K562 (cell line): ENCODE results near the gene VSX2. TPM values are rescaled to one million over a fixed set of nuclear protein-coding genes. Genes with fewer than 3 reads are reported as not detected.

Experiments used
- ATAC-seq: fragments of 200-7000 bp; cut with Tn5 transposase; 3 replicates; pipeline ENCODE4 v1.9.1; 2020; ENCODE audit warnings: moderate library complexity
- BruUV-seq: library from RNA; stranded (reverse); fragments of 400-500 nt; replicated peaks from 2 replicates; lab custom pipeline; 2021; lab: Mats Ljungman, UMichigan
- CTCF ChIA-PET: fragments of 300-600 bp; formaldehyde crosslinking; extraction: SDS; loops from one replicate; lab custom pipeline; 2021; ENCODE audit warnings: low intra/inter-chr PET ratio; lab: Yijun Ruan, JAX
- POLR2A ChIA-PET: fragments of 300-600, 350-650 bp; sonication (Branson Sonifier 250); formaldehyde crosslinking; extraction: SDS; loops from one replicate; lab custom pipeline; 2021; ENCODE audit warnings: antibody characterized with exemption, inconsistent platforms; lab: Yijun Ruan, JAX
- DNase-seq, 4 experiments: peaks; one replicate each; pipeline versions ENCODE4 v3.0.0 to v3.0.0-alpha.2; 2011 to 2018; ENCODE audit warnings: low spot score in 3 of 4, mixed read lengths in 3 of 4; ENCODE audit errors: extremely low read depth in 1 of 4
- FAIRE-seq: peaks from 2 replicates; lab custom pipeline; 2011; peaks lifted over from hg19 to GRCh38; lab: Jason Lieb, UNC
- H2AFZ ChIP-seq: 2 replicates; pipeline ENCODE4 v1.6.0; 2011; ENCODE audit warnings: low read depth, low read length, control low read depth, inconsistent platforms
- H3K27ac ChIP-seq: fragments of 200-600 bp; 3 replicates; pipeline ENCODE4 v1.8.0; 2011; ENCODE audit warnings: low read depth, mild to moderate bottlenecking, control low read depth, inconsistent platforms, low read length, moderate library complexity, mixed read lengths; ENCODE audit errors: extremely low read depth
- H3K27me3 ChIP-seq, 2 experiments: fragments of 300-600 bp in 1 of 2; 2 replicates in 1 of 2; 3 replicates in 1 of 2; pipeline versions ENCODE4 v1.6.0 to v1.8.0; 2011; ENCODE audit warnings: inconsistent platforms in 2 of 2, low read length in 2 of 2, mild to moderate bottlenecking in 1 of 2, mixed read lengths in 1 of 2, moderate library complexity in 1 of 2; ENCODE audit not compliant: control insufficient read depth in 2 of 2, insufficient read depth in 2 of 2
- H3K36me3 ChIP-seq: fragments of 300-600 bp; 3 replicates; pipeline ENCODE4 v1.8.0; 2011; ENCODE audit warnings: mild to moderate bottlenecking, low read length, inconsistent platforms; ENCODE audit not compliant: control insufficient read depth, insufficient read depth
- H3K4me1 ChIP-seq, 2 experiments: fragments of 200-600 bp in 1 of 2; replicated peaks in 1 of 2; 2 replicates in 1 of 2; 3 replicates in 1 of 2; pipeline versions ENCODE4 v1.5.1 to v1.8.0; 2011; ENCODE audit warnings: inconsistent platforms in 2 of 2, low read length in 2 of 2, mild to moderate bottlenecking in 1 of 2, mixed read lengths in 1 of 2, moderate library complexity in 1 of 2; ENCODE audit not compliant: control insufficient read depth in 2 of 2, insufficient read depth in 2 of 2
- H3K4me2 ChIP-seq: 2 replicates; pipeline ENCODE4 v1.6.1; 2011; ENCODE audit warnings: low read length, control low read depth, inconsistent platforms, mixed read lengths; ENCODE audit not compliant: insufficient read depth
- H3K4me3 ChIP-seq: fragments of 200-600 bp; sonication (generic), shearing (Covaris generic); 2 replicates; pipeline ENCODE4 v1.5.1; 2016; ENCODE audit warnings: control low read depth, inconsistent platforms
- H3K79me2 ChIP-seq: fragments of 200-600 bp; 3 replicates; pipeline ENCODE4 v1.8.0; 2011; ENCODE audit warnings: low read length, inconsistent platforms; ENCODE audit not compliant: control insufficient read depth, insufficient read depth
- H3K9ac ChIP-seq, 2 experiments: 2 replicates each; pipeline versions ENCODE4 v1.6.0 to v1.6.1; 2011; ENCODE audit warnings: low read depth in 2 of 2, low read length in 2 of 2, control low read depth in 1 of 2, inconsistent platforms in 1 of 2, mild to moderate bottlenecking in 1 of 2, mixed read lengths in 1 of 2; ENCODE audit not compliant: insufficient read depth in 1 of 2
- H3K9me1 ChIP-seq: one replicate; pipeline ENCODE4 v1.6.0; 2011; ENCODE audit warnings: inconsistent platforms, mild to moderate bottlenecking, low read length, moderate library complexity; ENCODE audit not compliant: control insufficient read depth, insufficient read depth
- H3K9me3 ChIP-seq: replicated peaks from 2 replicates; pipeline ENCODE4 v1.5.1; 2011; ENCODE audit warnings: low read depth, low read length, inconsistent platforms; ENCODE audit not compliant: control insufficient read depth, insufficient read depth
- H4K20me1 ChIP-seq: replicated peaks from 2 replicates; pipeline ENCODE4 v1.6.1; 2011; ENCODE audit warnings: low read length, inconsistent platforms, mixed read lengths; ENCODE audit not compliant: control insufficient read depth, insufficient read depth
- BRF1 ChIP-seq: IDR thresholded peaks from 3 replicates; pipeline ENCODE4 v1.6.1; 2011; ENCODE audit warnings: borderline replicate concordance, mild to moderate bottlenecking; ENCODE audit not compliant: insufficient read length; ENCODE audit errors: extremely low read depth
- HNRNPUL1 ChIP-seq: fragments of 200-400 bp; formaldehyde crosslinking; IDR thresholded peaks from 2 replicates; pipeline ENCODE4 v1.6.1; 2017; ENCODE audit warnings: low read length
- MAX ChIP-seq: sonication (generic); formaldehyde crosslinking; IDR thresholded peaks from 2 replicates; pipeline ENCODE4 v1.9.0; 2022; ENCODE audit warnings: mild to moderate bottlenecking, missing genetic modification reagents
- NEUROD1 ChIP-seq: fragments of 150-350 bp; IDR thresholded peaks from 2 replicates; pipeline ENCODE4 v1.6.1; 2014; ENCODE audit warnings: borderline replicate concordance, low read length, low read depth; ENCODE audit not compliant: partially characterized antibody
- PHB ChIP-seq: fragments of 250-450 bp; sonication (Bioruptor Pico); IDR thresholded peaks from 2 replicates; pipeline ENCODE4 v1.5.0; 2021
- RNF219 ChIP-seq: fragments of 250-450 bp; sonication (Bioruptor Pico); IDR thresholded peaks from 2 replicates; pipeline ENCODE4 v1.5.0; 2022; ENCODE audit warnings: mild to moderate bottlenecking
- SLC30A9 ChIP-seq: fragments of 250-450 bp; sonication (Bioruptor Pico); IDR thresholded peaks from 2 replicates; pipeline ENCODE4 v1.8.0; 2022; ENCODE audit warnings: mild to moderate bottlenecking, moderate library complexity
- ZBTB5 ChIP-seq: fragments of 450-650 bp; IDR thresholded peaks from 2 replicates; pipeline ENCODE4 v1.6.1; 2017; ENCODE audit warnings: antibody characterized with exemption
- WGBS: fragments of 100-300 bp; shearing (Covaris generic); methylation state at CpG from one replicate; pipeline ENCODE4 v1.1.6; 2016; ENCODE audit warnings: low coverage, mixed read lengths; ENCODE audit not compliant: insufficient coverage; ENCODE audit errors: missing lambda C conversion rate; 5-methylcytosine and 5-hydroxymethylcytosine counted together
- in situ Hi-C: fragments of 300-500 bp; cut with MboI; formaldehyde crosslinking; loops from 4 replicates; pipeline ENCODE4 v1.15.0; 2018; ENCODE audit warnings: inconsistent platforms, mixed read lengths
- intact Hi-C: fragments of 100-400 bp; cut with micrococcal nuclease; formaldehyde crosslinking; loops from 2 replicates; pipeline ENCODE4 v1.14.2; 2022
- polyA plus RNA-seq, 8 experiments: library from polyadenylated mRNA; depleted of rRNA in 4 of 8; stranded (reverse) in 5 of 8; unstranded in 3 of 8; fragments of >200 nt; fragmentation: Nextera tagmentation in 2 of 8; fragmentation: Illumina TruSeq in 1 of 8; extraction: Ambion mirVana in 2 of 8; extraction: Trizol in 1 of 8; gene quantifications; 2 replicates each; pipeline versions ENCODE4 v1.2.1 to v1.2.3, GENCODE V29; 2011 to 2014; ENCODE audit warnings: inconsistent platforms in 1 of 8, missing spikeins in 1 of 8
- total RNA-seq, 7 experiments: library from RNA; depleted of rRNA in 6 of 7; stranded (reverse); fragments of >200 nt in 6 of 7; fragmentation: Illumina TruSeq in 2 of 7; extraction: Trizol in 2 of 7; gene quantifications; 2 replicates each; pipeline versions ENCODE4 v1.2.1 to v1.2.3, GENCODE V29; 2011 to 2021; ENCODE audit warnings: low replicate concordance in 1 of 7

Gene VSX2
- total and polyA plus RNA-seq, 9 of the 15 experiments (the other 6 are each of a cell fraction or from before 2014, with no cell fraction given) = 0.04 TPM; not detected in 8

GRCh38 chr14:74194506-74195274 is 44.6 kb upstream of the VSX2 start:
- Histone ChIP-seq H3K9ac (no peak overlapping the region), H3K27me3 (no peaks in the 10 kb centered on the region), H3K27ac (no peak overlapping the region), H3K79me2 (no peaks in the 10 kb centered on the region), H3K4me1 (no peaks in the 10 kb centered on the region), H4K20me1 (no peaks in the 10 kb centered on the region), H3K9me3 (no peaks in the 10 kb centered on the region), H3K4me3 (no peak overlapping the region), H3K4me2 (no peak overlapping the region), H3K9me1 (no peaks in the 10 kb centered on the region), H3K36me3 (peaks cover 3% of the 10 kb centered on the region; the same call in 2 of the 3 replicates), H2AFZ (no peak overlapping the region)
- ChIA-PET POLR2A (no interaction called here), CTCF (no interaction called here)
- FAIRE-seq (no peak), ATAC-seq (no peak), DNase-seq (no peak)
- in situ Hi-C loops = no loop called here
- no TSS peak for BruUV-seq
- 58% methylated on average over 6 of the region's 8 CpGs for WGBS
- intact Hi-C loops = no loop called here
- TF ChIP-seq BRF1 (no peak), RNF219 (CRISPR knock-in tag) (no peak), MAX (CRISPR knock-in tag) (no peak), HNRNPUL1 (no peak), PHB (CRISPR knock-in tag) (no peak), ZBTB5 (no peak), SLC30A9 (CRISPR knock-in tag) (no peak), NEUROD1 (no peak)
